K562 (cell line): ENCODE results near the gene SOX8. TPM values are rescaled to one million over a fixed set of nuclear protein-coding genes. Genes with fewer than 3 reads are reported as not detected.
"Not testable (repeated sequence)": the region's sequence is repeated elsewhere in the genome, so short reads cannot be mapped to it uniquely, and the experiment has no call there.

ENCODE experiments used
- ATAC-seq: fragments of 200-7000 bp; cut with Tn5 transposase; 3 replicates; pipeline ENCODE4 v1.9.1; 2020; ENCODE audit warnings: moderate library complexity
- BruUV-seq: library from RNA; stranded (reverse); fragments of 400-500 nt; replicated peaks from 2 replicates; lab custom pipeline; 2021; lab: Mats Ljungman, UMichigan
- CTCF ChIA-PET: fragments of 300-600 bp; formaldehyde crosslinking; extraction: SDS; loops from one replicate; lab custom pipeline; 2021; ENCODE audit warnings: low intra/inter-chr PET ratio; lab: Yijun Ruan, JAX
- POLR2A ChIA-PET: fragments of 300-600, 350-650 bp; sonication (Branson Sonifier 250); formaldehyde crosslinking; extraction: SDS; loops from one replicate; lab custom pipeline; 2021; ENCODE audit warnings: antibody characterized with exemption, inconsistent platforms; lab: Yijun Ruan, JAX
- DNase-seq, 4 experiments: peaks; one replicate each; pipeline versions ENCODE4 v3.0.0 to v3.0.0-alpha.2; 2011 to 2018; ENCODE audit warnings: low spot score in 3 of 4, mixed read lengths in 3 of 4; ENCODE audit errors: extremely low read depth in 1 of 4
- FAIRE-seq: peaks from 2 replicates; lab custom pipeline; 2011; peaks lifted over from hg19 to GRCh38; lab: Jason Lieb, UNC
- H2AFZ ChIP-seq: 2 replicates; pipeline ENCODE4 v1.6.0; 2011; ENCODE audit warnings: low read depth, low read length, control low read depth, inconsistent platforms
- H3K27ac ChIP-seq: fragments of 200-600 bp; 3 replicates; pipeline ENCODE4 v1.8.0; 2011; ENCODE audit warnings: low read depth, mild to moderate bottlenecking, control low read depth, inconsistent platforms, low read length, moderate library complexity, mixed read lengths; ENCODE audit errors: extremely low read depth
- H3K27me3 ChIP-seq, 2 experiments: fragments of 300-600 bp in 1 of 2; 2 replicates in 1 of 2; 3 replicates in 1 of 2; pipeline versions ENCODE4 v1.6.0 to v1.8.0; 2011; ENCODE audit warnings: inconsistent platforms in 2 of 2, low read length in 2 of 2, mild to moderate bottlenecking in 1 of 2, mixed read lengths in 1 of 2, moderate library complexity in 1 of 2; ENCODE audit not compliant: control insufficient read depth in 2 of 2, insufficient read depth in 2 of 2
- H3K36me3 ChIP-seq: fragments of 300-600 bp; 3 replicates; pipeline ENCODE4 v1.8.0; 2011; ENCODE audit warnings: mild to moderate bottlenecking, low read length, inconsistent platforms; ENCODE audit not compliant: control insufficient read depth, insufficient read depth
- H3K4me1 ChIP-seq, 2 experiments: fragments of 200-600 bp in 1 of 2; replicated peaks in 1 of 2; 2 replicates in 1 of 2; 3 replicates in 1 of 2; pipeline versions ENCODE4 v1.5.1 to v1.8.0; 2011; ENCODE audit warnings: inconsistent platforms in 2 of 2, low read length in 2 of 2, mild to moderate bottlenecking in 1 of 2, mixed read lengths in 1 of 2, moderate library complexity in 1 of 2; ENCODE audit not compliant: control insufficient read depth in 2 of 2, insufficient read depth in 2 of 2
- H3K4me2 ChIP-seq: 2 replicates; pipeline ENCODE4 v1.6.1; 2011; ENCODE audit warnings: low read length, control low read depth, inconsistent platforms, mixed read lengths; ENCODE audit not compliant: insufficient read depth
- H3K4me3 ChIP-seq: fragments of 200-600 bp; sonication (generic), shearing (Covaris generic); 2 replicates; pipeline ENCODE4 v1.5.1; 2016; ENCODE audit warnings: control low read depth, inconsistent platforms
- H3K79me2 ChIP-seq: fragments of 200-600 bp; 3 replicates; pipeline ENCODE4 v1.8.0; 2011; ENCODE audit warnings: low read length, inconsistent platforms; ENCODE audit not compliant: control insufficient read depth, insufficient read depth
- H3K9ac ChIP-seq, 2 experiments: 2 replicates each; pipeline versions ENCODE4 v1.6.0 to v1.6.1; 2011; ENCODE audit warnings: low read depth in 2 of 2, low read length in 2 of 2, control low read depth in 1 of 2, inconsistent platforms in 1 of 2, mild to moderate bottlenecking in 1 of 2, mixed read lengths in 1 of 2; ENCODE audit not compliant: insufficient read depth in 1 of 2
- H3K9me1 ChIP-seq: one replicate; pipeline ENCODE4 v1.6.0; 2011; ENCODE audit warnings: inconsistent platforms, mild to moderate bottlenecking, low read length, moderate library complexity; ENCODE audit not compliant: control insufficient read depth, insufficient read depth
- H3K9me3 ChIP-seq: replicated peaks from 2 replicates; pipeline ENCODE4 v1.5.1; 2011; ENCODE audit warnings: low read depth, low read length, inconsistent platforms; ENCODE audit not compliant: control insufficient read depth, insufficient read depth
- H4K20me1 ChIP-seq: replicated peaks from 2 replicates; pipeline ENCODE4 v1.6.1; 2011; ENCODE audit warnings: low read length, inconsistent platforms, mixed read lengths; ENCODE audit not compliant: control insufficient read depth, insufficient read depth
- WGBS: fragments of 100-300 bp; shearing (Covaris generic); methylation state at CpG from one replicate; pipeline ENCODE4 v1.1.6; 2016; ENCODE audit warnings: low coverage, mixed read lengths; ENCODE audit not compliant: insufficient coverage; ENCODE audit errors: missing lambda C conversion rate; 5-methylcytosine and 5-hydroxymethylcytosine counted together
- in situ Hi-C: fragments of 300-500 bp; cut with MboI; formaldehyde crosslinking; loops from 4 replicates; pipeline ENCODE4 v1.15.0; 2018; ENCODE audit warnings: inconsistent platforms, mixed read lengths
- intact Hi-C: fragments of 100-400 bp; cut with micrococcal nuclease; formaldehyde crosslinking; loops from 2 replicates; pipeline ENCODE4 v1.14.2; 2022
- polyA plus RNA-seq, 8 experiments: library from polyadenylated mRNA; depleted of rRNA in 4 of 8; stranded (reverse) in 5 of 8; unstranded in 3 of 8; fragments of >200 nt; fragmentation: Nextera tagmentation in 2 of 8; fragmentation: Illumina TruSeq in 1 of 8; extraction: Ambion mirVana in 2 of 8; extraction: Trizol in 1 of 8; gene quantifications; 2 replicates each; pipeline versions ENCODE4 v1.2.1 to v1.2.3, GENCODE V29; 2011 to 2014; ENCODE audit warnings: inconsistent platforms in 1 of 8, missing spikeins in 1 of 8
- total RNA-seq, 7 experiments: library from RNA; depleted of rRNA in 6 of 7; stranded (reverse); fragments of >200 nt in 6 of 7; fragmentation: Illumina TruSeq in 2 of 7; extraction: Trizol in 2 of 7; gene quantifications; 2 replicates each; pipeline versions ENCODE4 v1.2.1 to v1.2.3, GENCODE V29; 2011 to 2021; ENCODE audit warnings: low replicate concordance in 1 of 7

Gene SOX8
- total and polyA plus RNA-seq, 9 of the 15 experiments (the other 6 are each of a cell fraction or from before 2014, with no cell fraction given): 0.07 to 0.15 (median 0.15) TPM; not detected in 6

- H3K9me3 ChIP-seq, H3K9ac ChIP-seq, FAIRE-seq, intact Hi-C loops, H3K36me3 ChIP-seq, H2AFZ ChIP-seq, in situ Hi-C loops, H3K79me2 ChIP-seq, H4K20me1 ChIP-seq, BruUV-seq, CTCF ChIA-PET, H3K4me2 ChIP-seq, H3K27ac ChIP-seq, DNase-seq, H3K4me3 ChIP-seq, ATAC-seq, H3K9me1 ChIP-seq: not testable (repeated sequence)
- Histone ChIP-seq H3K27me3 (peaks cover 12 to 49% of the 10 kb centered on the region in 2 experiments), H3K4me1 (peaks cover 0 to 12% of the 10 kb centered on the region in 2 experiments; a peak in 4 of 5 replicates)
- WGBS: 8% methylated on average over 4 of the region's 7 CpGs
- POLR2A ChIA-PET: interaction anchor here (0.6 to 1.1 kb wide), 4 partner anchors 10 to 242 kb away, joined by 3 to 5 read pairs (median 4); no protein-coding TSS in a partner anchor
Observed at GRCh38 chr16:953818-954217, 27.8 kb upstream of the SOX8 start.

- H3K4me3 ChIP-seq, POLR2A ChIA-PET, H3K27ac ChIP-seq, BruUV-seq, H2AFZ ChIP-seq, H3K9ac ChIP-seq, DNase-seq, H3K9me3 ChIP-seq, in situ Hi-C loops, intact Hi-C loops, ATAC-seq, CTCF ChIA-PET, H4K20me1 ChIP-seq, H3K36me3 ChIP-seq, H3K79me2 ChIP-seq, H3K4me2 ChIP-seq, H3K9me1 ChIP-seq, FAIRE-seq: not testable (repeated sequence)
- peaks cover 0 to 12% of the 10 kb centered on the region in 2 experiments; a peak in 4 of 5 replicates for H3K4me1 ChIP-seq
- H3K27me3 ChIP-seq: peaks cover 15 to 64% of the 10 kb centered on the region in 2 experiments
- 26% methylated on average over 21 of the region's 27 CpGs for WGBS
Observed at GRCh38 chr16:955766-956165, 25.8 kb upstream of the SOX8 start.
